Nephron progenitor cell (in vitro differentiated cells): ENCODE results near the gene PEMT.
"Not testable (repeated sequence)": the region's sequence is repeated elsewhere in the genome, so short reads cannot be mapped to it uniquely, and the experiment has no call there.

Experiments
- DNase-seq: peaks from one replicate; pipeline ENCODE4 v3.0.0; 2021
- H3K27ac Mint-ChIP-seq: 2 replicates; pipeline ENCODE4 v1.8.0; 2021; ENCODE audit warnings: mild to moderate bottlenecking, moderate library complexity, mixed read lengths
- H3K27me3 Mint-ChIP-seq: 2 replicates; pipeline ENCODE4 v1.8.0; 2021; ENCODE audit warnings: mild to moderate bottlenecking, low read depth, mixed read lengths; ENCODE audit not compliant: poor library complexity
- H3K36me3 Mint-ChIP-seq: 2 replicates; pipeline ENCODE4 v1.8.0; 2021; ENCODE audit warnings: low read depth, mixed read lengths
- H3K4me1 Mint-ChIP-seq: 2 replicates; pipeline ENCODE4 v1.8.0; 2021; ENCODE audit warnings: mixed read lengths
- H3K4me3 Mint-ChIP-seq: 2 replicates; pipeline ENCODE4 v1.8.0; 2021; ENCODE audit warnings: mild to moderate bottlenecking, moderate library complexity, mixed read lengths
- H3K9me3 Mint-ChIP-seq: 2 replicates; pipeline ENCODE4 v1.8.0; 2021; ENCODE audit warnings: mild to moderate bottlenecking, moderate library complexity, mixed read lengths
- CTCF ChIP-seq: fragments of 200-600 bp; sonication (generic); IDR thresholded peaks from 2 replicates; pipeline ENCODE4 v1.5.0; 2021; ENCODE audit warnings: antibody characterized with exemption

PEMT gene

GRCh38 chr17:17591355-17592298 is at the start of gene PEMT:
PEMT (minus strand) TSS chr17:17591708; CDS start chr17:17591626, 82 bp downstream.
- Mint-ChIP-seq H3K27me3 (peaks cover 6% of the 10 kb centered on the region), H3K27ac (peak within 1 kb of the TSS; percentile 68), H3K36me3 (peaks cover 8% of the 10 kb centered on the region), H3K4me3 (peak within 1 kb of the TSS; percentile 97), H3K4me1 (peaks cover 28% of the 10 kb centered on the region), H3K9me3 (peaks cover 6% of the 10 kb centered on the region)
- DNase-seq: peak; percentile 90
- TF ChIP-seq CTCF: no peak

GRCh38 chr17:17639661-17640270 is 48.3 kb upstream of the PEMT start:
- H3K4me1 Mint-ChIP-seq: not testable (repeated sequence)
- H3K9me3 Mint-ChIP-seq: peaks cover 11% of the 10 kb centered on the region

GRCh38 chr17:17638467-17638866 is 47.0 kb upstream of the PEMT start:
- DNase-seq: no peak
- peaks cover 8% of the 10 kb centered on the region for H3K4me1 Mint-ChIP-seq
- peaks cover 8% of the 10 kb centered on the region for H3K27me3 Mint-ChIP-seq
- no peak for TF ChIP-seq CTCF
- no peaks in the 10 kb centered on the region for H3K9me3 Mint-ChIP-seq
- H3K36me3 Mint-ChIP-seq: no peaks in the 10 kb centered on the region
- H3K4me3 Mint-ChIP-seq: no peak overlapping the region
- H3K27ac Mint-ChIP-seq: no peak overlapping the region

More at GRCh38 chr17:17639661-17640270, 48.3 kb upstream of the PEMT start:
- not testable (repeated sequence) for H3K27me3 Mint-ChIP-seq, H3K36me3 Mint-ChIP-seq, DNase-seq, H3K4me3 Mint-ChIP-seq, H3K27ac Mint-ChIP-seq

GRCh38 chr17:17636272-17636885 is 44.9 kb upstream of the PEMT start:
- TF ChIP-seq CTCF: no peak
- peaks cover 2% of the 10 kb centered on the region for H3K4me1 Mint-ChIP-seq
- no peak overlapping the region for H3K4me3 Mint-ChIP-seq
- H3K27me3 Mint-ChIP-seq: peaks cover 9% of the 10 kb centered on the region
- peaks cover 4% of the 10 kb centered on the region for H3K9me3 Mint-ChIP-seq
- no peaks in the 10 kb centered on the region for H3K36me3 Mint-ChIP-seq
- no peak overlapping the region for H3K27ac Mint-ChIP-seq
- DNase-seq: no peak

GRCh38 chr17:17635537-17636271 is 44.2 kb upstream of the PEMT start:
- not testable (repeated sequence) for H3K27me3 Mint-ChIP-seq, H3K4me3 Mint-ChIP-seq, H3K27ac Mint-ChIP-seq, H3K4me1 Mint-ChIP-seq, DNase-seq, H3K9me3 Mint-ChIP-seq, H3K36me3 Mint-ChIP-seq

- no peaks in the 10 kb centered on the region for H3K4me1 Mint-ChIP-seq
- no peak overlapping the region for H3K4me3 Mint-ChIP-seq
- H3K27me3 Mint-ChIP-seq: peaks cover 9% of the 10 kb centered on the region
- H3K9me3 Mint-ChIP-seq: peaks cover 4% of the 10 kb centered on the region
- H3K27ac Mint-ChIP-seq: no peak overlapping the region
- DNase-seq: no peak
- TF ChIP-seq CTCF: no peak
- no peaks in the 10 kb centered on the region for H3K36me3 Mint-ChIP-seq
Observed at GRCh38 chr17:17635126-17635525, 43.6 kb upstream of the PEMT start.
